T-helper 1 cell (primary cell): ENCODE results near the gene THAP2.
A peak's percentile ranks its signal among the peaks of the same experiment; 100 is the strongest.
"Not testable (repeated sequence)": the region's sequence is repeated elsewhere in the genome, so short reads cannot be mapped to it uniquely, and the experiment has no call there.

Experiments used
- DNase-seq, 5 donors: peaks; one replicate each; pipeline ENCODE4 v3.0.0-alpha.2; 2012 to 2020

The THAP2 gene

GRCh38 chr12:71662849-71663560, 1.1 kb upstream of the THAP2 start:
- peak; percentile 48 to 83 (median 66) for DNase-seq

GRCh38 chr12:71664411-71665089, 449 bp downstream of the THAP2 start:
- peak in 1 of 5 donors; percentile 6 for DNase-seq

GRCh38 chr12:71665090-71665463, 976 bp downstream of the THAP2 start:
- no peak for DNase-seq

GRCh38 chr12:71666259-71666658, 2.2 kb downstream of the THAP2 start:
- DNase-seq, result no peak

- no peak for DNase-seq
Measured at GRCh38 chr12:71671311-71671710, 7.2 kb downstream of the THAP2 start.

GRCh38 chr12:71671816-71672215, 7.7 kb downstream of the THAP2 start:
- DNase-seq, result no peak

- no peak for DNase-seq
Measured at GRCh38 chr12:71682466-71682865, 18.4 kb downstream of the THAP2 start.

- DNase-seq, result no peak
Measured at GRCh38 chr12:71683633-71684032, 19.5 kb downstream of the THAP2 start.

- peak in 1 of 5 donors; percentile 60 for DNase-seq
Measured at GRCh38 chr12:71684081-71684480, 20.0 kb downstream of the THAP2 start.

GRCh38 chr12:71685312-71685906, 21.3 kb downstream of the THAP2 start:
- no peak for DNase-seq

GRCh38 chr12:71685914-71686657, 22.0 kb downstream of the THAP2 start, which contains the start of gene TMEM19:
Gene TMEM19, plus strand, starts transcription at chr12:71686082. Its CDS starts 599 bp downstream, at chr12:71686681.
- peak; percentile 61 to 91 (median 76) for DNase-seq

- DNase-seq, result no peak
Measured at GRCh38 chr12:71686658-71687025, 22.5 kb downstream of the THAP2 start.

GRCh38 chr12:71687172-71687571, 23.1 kb downstream of the THAP2 start:
- DNase-seq, result not testable (repeated sequence)

GRCh38 chr12:71688961-71689570, 25.0 kb downstream of the THAP2 start:
- DNase-seq, result no peak

- DNase-seq, result no peak
Measured at GRCh38 chr12:71691504-71692129, 27.5 kb downstream of the THAP2 start.

- DNase-seq, result no peak
Measured at GRCh38 chr12:71693126-71693525, 29.0 kb downstream of the THAP2 start.

GRCh38 chr12:71693651-71694050, 29.6 kb downstream of the THAP2 start:
- not testable (repeated sequence) for DNase-seq

- DNase-seq, result no peak
Measured at GRCh38 chr12:71694099-71694820, 30.2 kb downstream of the THAP2 start.

- no peak for DNase-seq
Measured at GRCh38 chr12:71695782-71696181, 31.7 kb downstream of the THAP2 start.

GRCh38 chr12:71702181-71702580, 38.1 kb downstream of the THAP2 start:
- DNase-seq, result not testable (repeated sequence)

GRCh38 chr12:71702590-71702989, 38.5 kb downstream of the THAP2 start:
- DNase-seq, result no peak

- no peak for DNase-seq
Measured at GRCh38 chr12:71703206-71703605, 39.1 kb downstream of the THAP2 start.
